Activated T-helper 1 cell treated with anti-CD3 and anti-CD28 coated beads, Interleukin-12 subunit alpha, Interleukin-12 subunit beta, Interleukin-2, Interleukin-4 antibody, amounts not matched to agents 30 ng/mL and 10 ng/mL and 1 ng/mL, durations not matched to agents 14 hours and 24 hours and 36 hours (primary cell): ENCODE data around the gene MICU2. TPM values are rescaled to one million over a fixed set of nuclear protein-coding genes. Genes with fewer than 3 reads are reported as not detected.

Source experiments
- DNase-seq: peaks from one replicate; pipeline ENCODE4 v3.0.0; 2021; ENCODE audit warnings: low spot score
- H3K27ac Mint-ChIP-seq: one replicate; pipeline ENCODE4 v1.8.0; 2021; ENCODE audit warnings: mild to moderate bottlenecking, mixed read lengths
- H3K27me3 Mint-ChIP-seq: one replicate; pipeline ENCODE4 v1.8.0; 2022; ENCODE audit warnings: mild to moderate bottlenecking, moderate library complexity, mixed read lengths; ENCODE audit not compliant: insufficient read depth
- H3K36me3 Mint-ChIP-seq: one replicate; pipeline ENCODE4 v1.8.0; 2021; ENCODE audit warnings: low read depth, mixed read lengths
- H3K4me1 Mint-ChIP-seq: one replicate; pipeline ENCODE4 v1.8.0; 2021; ENCODE audit warnings: low read depth, mixed read lengths
- H3K4me3 Mint-ChIP-seq: one replicate; pipeline ENCODE4 v1.8.0; 2021; ENCODE audit warnings: mild to moderate bottlenecking, moderate library complexity, mixed read lengths
- H3K9me3 Mint-ChIP-seq: one replicate; pipeline ENCODE4 v1.8.0; 2021; ENCODE audit warnings: mixed read lengths
- intact Hi-C: fragments of 100-400 bp; cut with micrococcal nuclease; formaldehyde crosslinking; loops from one replicate; pipeline ENCODE4 v1.15.1; 2024
- total RNA-seq: library from RNA; stranded (reverse); gene quantifications from 2 replicates; pipeline ENCODE4 v1.2.3, GENCODE V29; 2022

MICU2 gene
- total RNA-seq, 1 donor from 2014 or later, result 32.5 TPM

- DNase-seq, result no peak
- peaks cover 7% of the 10 kb centered on the region for H3K27me3 Mint-ChIP-seq
- H3K4me3 Mint-ChIP-seq, result no peak overlapping the region
- no peak overlapping the region for H3K27ac Mint-ChIP-seq
- intact Hi-C loops, result no loop called here
- H3K36me3 Mint-ChIP-seq, result peaks cover 10% of the 10 kb centered on the region
- no peaks in the 10 kb centered on the region for H3K4me1 Mint-ChIP-seq
- peaks cover 20% of the 10 kb centered on the region for H3K9me3 Mint-ChIP-seq
Measured at GRCh38 chr13:21486322-21486721, 117.6 kb downstream of the MICU2 start.

- intact Hi-C loops, result loop anchor here (5.0 kb wide), 1 partner anchor 986 kb away; no protein-coding TSS in a partner anchor
- Mint-ChIP-seq H3K36me3 (peaks cover 2% of the 10 kb centered on the region), H3K27ac (no peak overlapping the region), H3K9me3 (peaks cover 15% of the 10 kb centered on the region), H3K27me3 (peaks cover 11% of the 10 kb centered on the region), H3K4me3 (no peak overlapping the region), H3K4me1 (peaks cover 6% of the 10 kb centered on the region)
- DNase-seq, result no peak
Measured at GRCh38 chr13:21483748-21484147, 120.2 kb downstream of the MICU2 start.

DNA sequence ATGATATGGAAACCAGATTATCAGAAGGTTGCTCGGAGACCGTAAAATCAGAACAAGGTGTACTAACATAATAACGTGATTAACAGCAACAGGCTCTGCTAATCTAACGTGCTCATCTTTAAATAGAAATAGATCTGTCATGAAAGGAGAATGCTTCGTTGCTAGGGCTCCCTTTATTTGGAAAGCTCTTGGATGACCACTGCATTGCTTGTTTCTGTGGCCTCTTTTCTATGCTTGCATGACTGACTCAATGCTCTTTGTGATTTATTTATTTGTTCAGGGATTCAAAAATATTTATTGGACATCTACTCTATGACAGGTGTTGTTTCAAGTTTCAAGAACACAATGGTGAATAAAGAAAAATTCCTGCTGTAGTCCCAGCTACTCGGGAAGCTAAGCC is 122.6 kb downstream of the MICU2 start:
- Mint-ChIP-seq H3K36me3 (peaks cover 2% of the 10 kb centered on the region), H3K9me3 (peaks cover 6% of the 10 kb centered on the region), H3K4me3 (no peak overlapping the region), H3K27me3 (peaks cover 9% of the 10 kb centered on the region), H3K4me1 (peaks cover 16% of the 10 kb centered on the region), H3K27ac (no peak overlapping the region)
- intact Hi-C loops, result loop anchor here (5.0 kb wide), 1 partner anchor 984 kb away; no protein-coding TSS in a partner anchor
- no peak for DNase-seq

DNA sequence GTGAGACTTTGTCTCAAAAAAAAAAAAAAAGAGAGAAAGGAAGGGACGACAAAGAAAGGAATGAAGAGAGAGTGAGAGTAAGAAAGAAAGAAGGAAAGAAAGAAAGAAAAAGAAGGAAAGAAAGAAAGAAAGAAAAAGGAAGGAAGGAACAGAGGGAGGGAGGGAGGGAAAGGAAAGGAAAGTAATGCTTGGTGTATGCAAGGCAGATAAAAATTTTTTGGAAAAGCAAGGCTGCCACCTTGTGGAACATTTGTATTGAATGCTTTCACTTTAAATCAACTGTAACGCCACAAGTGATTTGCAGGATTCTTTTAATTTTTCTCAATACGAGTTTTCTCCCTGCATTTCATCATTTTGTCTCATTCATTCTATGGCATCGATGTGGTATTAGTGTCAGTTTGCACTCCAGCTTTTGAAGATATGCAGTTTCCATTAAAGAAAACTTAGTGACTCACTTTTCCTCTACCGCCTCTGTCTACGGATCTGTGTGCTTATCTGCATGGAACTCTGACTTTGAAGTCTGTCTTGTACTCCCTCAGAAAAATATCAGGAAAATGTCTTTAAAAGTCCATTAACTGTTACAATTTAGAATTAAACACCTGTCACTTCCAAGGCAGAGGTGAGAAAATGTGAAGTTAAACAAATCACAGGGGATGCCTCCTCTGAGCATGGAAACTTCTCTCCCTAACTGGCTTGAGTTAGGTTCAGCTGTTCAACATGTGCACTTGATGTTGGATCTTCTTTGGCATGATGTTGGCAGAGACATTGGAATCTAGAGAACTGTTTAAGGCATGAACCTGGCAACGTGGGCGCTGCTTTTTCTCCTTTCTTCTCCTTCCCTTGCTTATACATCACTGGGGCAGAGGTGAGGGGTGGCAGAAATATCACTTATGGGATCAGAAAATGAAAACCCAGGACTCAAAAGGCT is 124.8 kb downstream of the MICU2 start:
- H3K4me3 Mint-ChIP-seq, result no peak overlapping the region
- peaks cover 16% of the 10 kb centered on the region for H3K4me1 Mint-ChIP-seq
- no peak overlapping the region for H3K27ac Mint-ChIP-seq
- intact Hi-C loops, result loop anchor here (1.0 to 10.0 kb wide), 4 partner anchors 303 to 536 kb away; partner anchors contain the start of genes MRPL57 and SKA3
- DNase-seq, result peak; percentile 26
- H3K27me3 Mint-ChIP-seq, result peaks cover 9% of the 10 kb centered on the region
- H3K9me3 Mint-ChIP-seq, result no peaks in the 10 kb centered on the region
- no peaks in the 10 kb centered on the region for H3K36me3 Mint-ChIP-seq

- Mint-ChIP-seq H3K9me3 (no peaks in the 10 kb centered on the region), H3K4me1 (peaks cover 16% of the 10 kb centered on the region), H3K4me3 (peak overlapping the region; percentile 67), H3K36me3 (no peaks in the 10 kb centered on the region), H3K27me3 (peaks cover 8% of the 10 kb centered on the region), H3K27ac (no peak overlapping the region)
- DNase-seq, result peak; percentile 73
- intact Hi-C loops, result loop anchor here (1.0 to 10.0 kb wide), 3 partner anchors 18 to 462 kb away; partner anchors contain the start of gene ZDHHC20
Measured at GRCh38 chr13:21476893-21477472, 127.0 kb downstream of the MICU2 start.

GRCh38 chr13:21475115-21475514 is 128.9 kb downstream of the MICU2 start:
- peaks cover 16% of the 10 kb centered on the region for H3K4me1 Mint-ChIP-seq
- intact Hi-C loops, result loop anchor here (10.0 kb wide), 1 partner anchor 460 kb away; no protein-coding TSS in a partner anchor

GRCh38 chr13:21470785-21471184 is 133.2 kb downstream of the MICU2 start:
- H3K4me1 Mint-ChIP-seq, result no peaks in the 10 kb centered on the region
- H3K9me3 Mint-ChIP-seq, result no peaks in the 10 kb centered on the region
- H3K4me3 Mint-ChIP-seq, result no peak overlapping the region
- H3K27ac Mint-ChIP-seq, result no peak overlapping the region
- intact Hi-C loops, result loop anchor here (10.0 kb wide), 1 partner anchor 456 kb away; no protein-coding TSS in a partner anchor
- H3K36me3 Mint-ChIP-seq, result no peaks in the 10 kb centered on the region
- no peak for DNase-seq
- peaks cover 21% of the 10 kb centered on the region for H3K27me3 Mint-ChIP-seq

More at GRCh38 chr13:21475115-21475514, 128.9 kb downstream of the MICU2 start:
- Mint-ChIP-seq H3K9me3 (no peaks in the 10 kb centered on the region), H3K36me3 (no peaks in the 10 kb centered on the region), H3K27ac (no peak overlapping the region), H3K4me3 (no peak overlapping the region), H3K27me3 (peaks cover 8% of the 10 kb centered on the region)
- no peak for DNase-seq

- peaks cover 25% of the 10 kb centered on the region for H3K27me3 Mint-ChIP-seq
Measured at GRCh38 chr13:21466527-21466926, 137.4 kb downstream of the MICU2 start.

DNA sequence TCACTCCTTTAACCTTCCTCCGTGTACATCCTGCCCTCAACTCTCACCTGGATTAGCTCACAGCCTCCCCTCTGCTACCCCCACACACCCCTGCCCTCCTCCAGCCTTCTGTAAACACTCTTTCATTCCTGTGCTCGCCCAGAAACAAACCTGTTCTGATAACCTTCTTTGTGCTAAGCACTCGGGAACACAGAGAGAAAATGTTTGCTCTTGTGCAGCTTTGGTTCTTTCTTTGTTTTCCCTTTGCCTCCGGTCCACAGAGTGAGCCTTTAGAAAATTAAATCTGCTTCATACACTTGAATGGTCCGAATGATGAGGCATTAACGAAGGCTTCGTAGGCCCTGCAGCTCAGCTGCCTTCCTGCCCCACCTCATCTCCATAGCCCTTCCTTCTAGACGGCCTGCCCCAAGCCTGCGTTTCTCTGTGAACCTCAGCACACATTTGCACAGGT is 138.2 kb downstream of the MICU2 start:
- Mint-ChIP-seq H3K36me3 (no peaks in the 10 kb centered on the region), H3K27me3 (peaks cover 25% of the 10 kb centered on the region), H3K9me3 (no peaks in the 10 kb centered on the region), H3K4me3 (no peak overlapping the region), H3K27ac (no peak overlapping the region), H3K4me1 (no peaks in the 10 kb centered on the region)
- intact Hi-C loops, result no loop called here
- DNase-seq, result no peak

More at GRCh38 chr13:21466527-21466926, 137.4 kb downstream of the MICU2 start:
- H3K36me3 Mint-ChIP-seq, result no peaks in the 10 kb centered on the region
- intact Hi-C loops, result no loop called here
- no peak overlapping the region for H3K27ac Mint-ChIP-seq
- DNase-seq, result no peak
- H3K9me3 Mint-ChIP-seq, result no peaks in the 10 kb centered on the region
- no peaks in the 10 kb centered on the region for H3K4me1 Mint-ChIP-seq
- H3K4me3 Mint-ChIP-seq, result no peak overlapping the region

DNA sequence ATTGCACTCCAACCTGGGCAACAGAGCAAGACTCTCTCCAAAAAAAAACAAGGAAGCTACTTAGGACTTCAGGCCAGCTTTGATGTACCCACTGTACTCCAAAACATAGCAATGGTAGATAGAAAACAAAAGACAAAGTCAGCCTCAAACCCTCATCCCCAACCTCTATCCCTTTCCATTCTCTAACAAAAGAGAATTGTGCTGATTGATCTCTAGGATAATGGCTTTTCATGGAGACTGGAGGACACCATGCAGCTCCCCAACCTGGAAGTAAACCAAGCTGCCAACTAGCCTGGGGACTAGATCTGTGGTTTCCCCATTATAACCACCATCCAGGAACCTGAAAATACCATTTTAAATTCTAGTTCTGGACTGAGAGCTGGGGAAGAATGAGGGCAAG is 140.5 kb downstream of the MICU2 start:
- Mint-ChIP-seq H3K27ac (no peak overlapping the region), H3K9me3 (no peaks in the 10 kb centered on the region), H3K4me3 (no peak overlapping the region), H3K4me1 (peaks cover 5% of the 10 kb centered on the region), H3K36me3 (no peaks in the 10 kb centered on the region), H3K27me3 (peaks cover 15% of the 10 kb centered on the region)
- DNase-seq, result no peak
- intact Hi-C loops, result no loop called here

GRCh38 chr13:21461131-21461530 is 142.8 kb downstream of the MICU2 start:
- Mint-ChIP-seq H3K27ac (no peak overlapping the region), H3K4me3 (peak overlapping the region; percentile 19), H3K4me1 (peaks cover 26% of the 10 kb centered on the region), H3K9me3 (no peaks in the 10 kb centered on the region), H3K36me3 (peaks cover 4% of the 10 kb centered on the region), H3K27me3 (peaks cover 8% of the 10 kb centered on the region)
- intact Hi-C loops, result no loop called here
- no peak for DNase-seq

DNA sequence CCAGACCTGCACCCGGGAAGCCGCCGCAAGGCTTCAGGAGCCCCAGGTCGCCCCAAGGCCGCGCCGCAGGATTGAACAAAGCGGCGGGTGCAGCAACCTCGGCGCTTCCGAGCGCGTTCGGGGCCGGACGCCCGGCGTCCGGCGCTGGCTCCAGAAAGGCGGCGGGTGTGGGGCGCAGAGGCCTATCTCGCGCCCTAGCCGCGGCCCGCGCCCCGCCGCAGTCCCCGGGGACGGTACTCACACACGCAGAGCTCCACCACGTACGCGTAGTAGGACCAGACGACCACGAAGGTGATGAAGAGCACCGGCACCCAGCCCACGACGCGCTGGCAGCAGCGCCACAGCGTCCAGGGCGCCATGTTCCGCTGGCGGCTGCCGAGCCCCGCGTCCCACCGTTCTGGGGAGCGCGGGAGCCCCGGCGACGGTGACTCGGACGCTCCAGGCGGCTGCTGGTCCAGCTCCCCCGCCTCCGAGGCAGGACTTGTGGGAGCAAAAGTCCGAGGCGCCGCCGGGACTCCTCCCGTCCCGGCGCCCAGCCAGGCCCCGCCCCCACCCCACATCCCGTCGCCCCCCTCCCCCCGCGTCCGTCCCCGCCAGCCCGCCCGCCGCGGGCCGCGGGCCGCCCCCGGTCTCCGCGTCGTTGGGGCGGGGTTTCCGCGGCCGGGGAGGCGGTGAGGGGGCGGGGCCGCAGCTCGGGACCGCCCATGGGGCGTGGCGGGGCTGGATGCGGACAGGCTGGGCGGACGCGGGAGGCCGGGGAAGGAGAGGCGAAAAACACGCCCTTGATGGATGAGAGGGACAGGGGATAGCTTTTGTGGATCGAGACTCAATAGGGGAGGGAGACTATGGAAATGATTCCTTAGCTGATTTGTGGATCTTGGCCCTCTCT is 144.9 kb downstream of the MICU2 start, which contains the start of gene ZDHHC20:
Gene ZDHHC20 (minus strand): TSS at position 491 of the 889 bp plus-strand sequence. CDS start 132 bp downstream, at position 359.
- DNase-seq, result peak; percentile 86
- Mint-ChIP-seq H3K9me3 (peaks cover 4% of the 10 kb centered on the region), H3K36me3 (peaks cover 9% of the 10 kb centered on the region), H3K4me1 (peaks cover 32% of the 10 kb centered on the region), H3K4me3 (peak within 1 kb of the TSS; percentile 94), H3K27me3 (no peaks in the 10 kb centered on the region), H3K27ac (peak within 1 kb of the TSS; percentile 94)
- intact Hi-C loops, result loop anchor here (1.0 to 5.0 kb wide), 11 partner anchors 18 to 1037 kb away; partner anchors contain the start of genes MRPL57, SKA3 and XPO4
